ENCODE data around the gene FATE1.

DNA sequence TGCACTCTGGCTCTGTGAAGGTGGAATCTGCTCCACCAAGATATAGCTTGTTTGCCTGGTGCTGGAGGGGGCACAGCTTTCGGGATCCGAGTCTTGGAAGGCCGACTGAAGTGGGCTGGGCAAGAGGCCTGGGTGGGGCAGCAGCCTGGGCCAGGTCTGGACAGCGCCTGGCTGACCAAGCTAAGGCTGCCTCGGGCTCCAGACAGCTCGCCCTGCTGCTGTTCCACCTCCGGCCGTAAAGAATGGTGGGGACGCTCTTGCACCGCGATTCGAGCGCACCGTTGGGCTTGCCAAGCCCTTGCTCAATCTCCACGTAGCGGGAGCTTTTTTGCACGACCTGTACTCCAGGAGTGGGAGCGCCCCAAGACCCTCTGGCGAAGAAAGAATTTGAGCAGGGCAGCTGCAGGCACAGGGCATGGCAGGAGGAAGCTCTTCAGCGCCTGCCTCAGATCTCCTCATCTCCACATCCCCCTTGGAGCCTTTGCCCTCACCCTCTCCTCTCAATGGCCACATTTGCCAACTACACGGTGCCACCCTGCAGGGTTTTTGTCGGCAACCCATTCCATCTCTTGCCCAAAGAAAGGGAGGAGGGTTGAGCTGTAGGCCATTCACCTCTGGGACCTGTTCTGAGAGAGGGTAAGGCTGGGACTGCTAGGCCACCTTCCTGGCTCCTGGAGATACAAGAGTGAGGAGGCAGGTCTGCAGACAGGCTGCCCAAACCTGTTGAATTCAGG lies 37.6 kb downstream of the FATE1 start:
- TF ChIP-seq POLR2AphosphoS5 (IDR thresholded peaks at IDR 0.05; ENCODE audit: borderline replicate concordance, low read depth, low read length) (no peak), EZH2 (IDR thresholded peaks at IDR 0.05) (no peak)

Measured in SK-N-MC (cell line).